Erythroblast (primary cell): ENCODE measurements around the gene VIPR2.

Experiments used
- GATA1 ChIP-seq: IDR thresholded peaks from 2 replicates; pipeline ENCODE4 v1.6.1; 2011; ENCODE audit warnings: low read depth, mild to moderate bottlenecking, control low read depth, low read length, moderate library complexity
- POLR2A ChIP-seq: IDR thresholded peaks from 2 replicates; pipeline ENCODE4 v1.6.1; 2011; ENCODE audit warnings: mild to moderate bottlenecking, low read length

GRCh38 chr7:159023746-159024145 is 120.9 kb downstream of the VIPR2 start:
- no peak for TF ChIP-seq POLR2A
- TF ChIP-seq GATA1 = no peak
